OCI-LY7 (cell line): ENCODE results near the gene MOV10. TPM values are rescaled to one million over a fixed set of nuclear protein-coding genes. Genes with fewer than 3 reads are reported as not detected.

Experiments
- BruUV-seq: library from RNA; stranded (reverse); fragments of 400-500 nt; replicated peaks from 2 replicates; lab custom pipeline; 2021; lab: Mats Ljungman, UMichigan
- CTCF ChIA-PET: fragments of 300-600 bp; sonication (Branson Sonifier 250); formaldehyde crosslinking; loops from one replicate; lab custom pipeline; 2022; ENCODE audit warnings: antibody characterized with exemption; ENCODE audit not compliant: unreplicated experiment; lab: Charles Lee
- POLR2A ChIA-PET: fragments of 300-600 bp; sonication (Branson Sonifier 250); formaldehyde crosslinking; loops from one replicate; lab custom pipeline; 2022; ENCODE audit warnings: antibody characterized with exemption; lab: Charles Lee
- DNase-seq: peaks from one replicate; pipeline ENCODE4 v3.0.0-alpha.2; 2015; ENCODE audit warnings: low spot score
- H2AFZ ChIP-seq: fragments of 200-600 bp; sonication (generic), shearing (Covaris generic); 2 replicates; pipeline ENCODE4 v1.6.1; 2014; ENCODE audit warnings: mild to moderate bottlenecking, antibody characterized with exemption, low read length, moderate library complexity
- H3K27ac ChIP-seq: fragments of 200-600 bp; sonication (generic); 2 replicates; pipeline ENCODE4 v1.5.1; 2014; ENCODE audit warnings: mixed run types, low read depth, mild to moderate bottlenecking, moderate library complexity, low read length, inconsistent platforms; ENCODE audit not compliant: poor library complexity, severe bottlenecking
- H3K36me3 ChIP-seq: fragments of 200-600 bp; sonication (generic); 2 replicates; pipeline ENCODE4 v1.6.1; 2014; ENCODE audit warnings: mild to moderate bottlenecking, antibody characterized with exemption, low read length, moderate library complexity, mixed read lengths; ENCODE audit not compliant: insufficient read depth
- H3K4me1 ChIP-seq: fragments of 200-600 bp; sonication (generic); 2 replicates; pipeline ENCODE4 v1.5.1; 2014; ENCODE audit warnings: mild to moderate bottlenecking, low read length; ENCODE audit not compliant: insufficient read depth, poor library complexity, severe bottlenecking
- H3K4me2 ChIP-seq: fragments of 200-600 bp; sonication (generic); 2 replicates; pipeline ENCODE4 v1.6.1; 2014; ENCODE audit warnings: mild to moderate bottlenecking, low read length
- H3K4me3 ChIP-seq: fragments of 200-600 bp; sonication (generic); 2 replicates; pipeline ENCODE4 v1.5.1; 2014; ENCODE audit warnings: mild to moderate bottlenecking, low read depth, low read length; ENCODE audit not compliant: poor library complexity, severe bottlenecking
- H3K79me2 ChIP-seq: fragments of 200-600 bp; sonication (generic); 2 replicates; pipeline ENCODE4 v1.6.1; 2016; ENCODE audit warnings: low read depth, mild to moderate bottlenecking, low read length, moderate library complexity, mixed read lengths; ENCODE audit not compliant: insufficient read depth
- H3K9me2 ChIP-seq: fragments of 200-600 bp; sonication (generic); 2 replicates; pipeline ENCODE4 v1.6.1; 2016; ENCODE audit warnings: mild to moderate bottlenecking, low read length, mixed read lengths; ENCODE audit not compliant: insufficient read depth
- H3K9me3 ChIP-seq: fragments of 200-600 bp; sonication (generic); 2 replicates; pipeline ENCODE4 v1.6.1; 2014; ENCODE audit warnings: mild to moderate bottlenecking, mixed run types, low read length, mixed read lengths
- H4K20me1 ChIP-seq: fragments of 200-600 bp; sonication (generic); 2 replicates; pipeline ENCODE4 v1.6.1; 2014; ENCODE audit warnings: mild to moderate bottlenecking, antibody characterized with exemption, low read length, moderate library complexity, mixed read lengths; ENCODE audit not compliant: insufficient read depth
- EZH2phosphoT487 ChIP-seq: fragments of 200-600 bp; sonication (generic); IDR thresholded peaks from 2 replicates; pipeline ENCODE4 v1.6.1; 2018; ENCODE audit warnings: low read depth, borderline replicate concordance, mild to moderate bottlenecking, mixed run types, antibody characterized with exemption, low read length, moderate library complexity, mixed read lengths
- intact Hi-C: fragments of 100-400 bp; cut with micrococcal nuclease; formaldehyde crosslinking; loops from one replicate; pipeline ENCODE4 v1.10.0; 2022; ENCODE audit not compliant: unreplicated experiment
- total RNA-seq, 2 experiments: library from RNA; depleted of rRNA in 1 of 2; stranded (reverse); fragments of >200 nt in 1 of 2; shearing (Covaris generic) in 1 of 2; gene quantifications; 2 replicates each; pipeline ENCODE4 v1.2.3, GENCODE V29; 2014 to 2022
- TF ChIP-seq, protein P1 (sequence below): fragments of 200-600 bp; sonication (generic); conservative IDR thresholded peaks from 2 replicates; pipeline ENCODE4 v1.5.1; 2014; ENCODE audit warnings: mild to moderate bottlenecking, antibody characterized with exemption, low read length, moderate library complexity, mixed read lengths

The MOV10 gene
- total RNA-seq, 2 experiments from 2014 or later = 28.2 to 32.4 TPM

DNA sequence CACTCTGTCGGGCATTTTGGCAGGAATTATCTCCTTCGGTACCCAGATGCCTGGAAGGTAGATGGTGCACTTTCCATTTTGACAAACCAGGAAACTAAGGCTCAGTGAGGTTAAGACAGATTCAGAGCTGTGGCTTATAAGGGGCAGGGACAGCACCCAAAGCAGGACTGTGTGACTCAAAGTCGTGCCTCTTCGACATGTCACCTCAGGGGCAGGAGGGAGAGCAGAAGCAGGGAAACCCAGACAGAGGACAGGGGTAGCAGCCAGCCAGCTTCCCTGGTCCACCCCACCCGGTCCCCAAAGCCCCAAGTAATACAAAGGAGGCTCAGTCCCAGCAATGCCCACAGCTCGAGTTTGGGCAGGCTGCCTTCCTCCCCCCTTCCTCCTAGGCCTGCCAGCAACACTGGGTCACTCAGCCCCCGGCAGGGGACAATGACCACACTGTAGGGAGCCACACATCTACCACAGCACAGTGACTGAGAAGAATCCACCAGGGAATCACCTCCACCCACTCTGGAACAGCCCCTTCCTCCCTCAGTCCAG is 30.0 kb downstream of the MOV10 start:
- Histone ChIP-seq H2AFZ (peak overlapping the region; percentile 51), H3K4me2 (peak overlapping the region; percentile 76), H3K4me1 (peaks cover 57% of the 10 kb centered on the region), H3K79me2 (no peaks in the 10 kb centered on the region), H3K27ac (peak overlapping the region; percentile 51), H3K9me2 (no peaks in the 10 kb centered on the region), H3K36me3 (no peaks in the 10 kb centered on the region), H3K4me3 (peak overlapping the region; percentile 61), H3K9me3 (no peaks in the 10 kb centered on the region), H4K20me1 (no peaks in the 10 kb centered on the region)
- BruUV-seq = no TSS peak
- TF ChIP-seq EZH2phosphoT487 = no peak
- TF ChIP-seq, protein P1, sequence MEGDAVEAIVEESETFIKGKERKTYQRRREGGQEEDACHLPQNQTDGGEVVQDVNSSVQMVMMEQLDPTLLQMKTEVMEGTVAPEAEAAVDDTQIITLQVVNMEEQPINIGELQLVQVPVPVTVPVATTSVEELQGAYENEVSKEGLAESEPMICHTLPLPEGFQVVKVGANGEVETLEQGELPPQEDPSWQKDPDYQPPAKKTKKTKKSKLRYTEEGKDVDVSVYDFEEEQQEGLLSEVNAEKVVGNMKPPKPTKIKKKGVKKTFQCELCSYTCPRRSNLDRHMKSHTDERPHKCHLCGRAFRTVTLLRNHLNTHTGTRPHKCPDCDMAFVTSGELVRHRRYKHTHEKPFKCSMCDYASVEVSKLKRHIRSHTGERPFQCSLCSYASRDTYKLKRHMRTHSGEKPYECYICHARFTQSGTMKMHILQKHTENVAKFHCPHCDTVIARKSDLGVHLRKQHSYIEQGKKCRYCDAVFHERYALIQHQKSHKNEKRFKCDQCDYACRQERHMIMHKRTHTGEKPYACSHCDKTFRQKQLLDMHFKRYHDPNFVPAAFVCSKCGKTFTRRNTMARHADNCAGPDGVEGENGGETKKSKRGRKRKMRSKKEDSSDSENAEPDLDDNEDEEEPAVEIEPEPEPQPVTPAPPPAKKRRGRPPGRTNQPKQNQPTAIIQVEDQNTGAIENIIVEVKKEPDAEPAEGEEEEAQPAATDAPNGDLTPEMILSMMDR = no peak
- ChIA-PET POLR2A (interaction anchor here (0.6 to 1.6 kb wide), 6 partner anchors 10 to 323 kb away, joined by 3 to 9 read pairs (median 4); partner anchors contain the start of genes PPM1J and ST7L), CTCF (interaction anchor here (0.5 to 1.5 kb wide), 3 partner anchors 10 to 32 kb away, joined by 5 read pairs; partner anchors contain the start of genes MOV10 and PPM1J)
- intact Hi-C loops = loop anchor here (2.0 kb wide), 1 partner anchor 238 kb away; no protein-coding TSS in a partner anchor
- no peak for DNase-seq

DNA sequence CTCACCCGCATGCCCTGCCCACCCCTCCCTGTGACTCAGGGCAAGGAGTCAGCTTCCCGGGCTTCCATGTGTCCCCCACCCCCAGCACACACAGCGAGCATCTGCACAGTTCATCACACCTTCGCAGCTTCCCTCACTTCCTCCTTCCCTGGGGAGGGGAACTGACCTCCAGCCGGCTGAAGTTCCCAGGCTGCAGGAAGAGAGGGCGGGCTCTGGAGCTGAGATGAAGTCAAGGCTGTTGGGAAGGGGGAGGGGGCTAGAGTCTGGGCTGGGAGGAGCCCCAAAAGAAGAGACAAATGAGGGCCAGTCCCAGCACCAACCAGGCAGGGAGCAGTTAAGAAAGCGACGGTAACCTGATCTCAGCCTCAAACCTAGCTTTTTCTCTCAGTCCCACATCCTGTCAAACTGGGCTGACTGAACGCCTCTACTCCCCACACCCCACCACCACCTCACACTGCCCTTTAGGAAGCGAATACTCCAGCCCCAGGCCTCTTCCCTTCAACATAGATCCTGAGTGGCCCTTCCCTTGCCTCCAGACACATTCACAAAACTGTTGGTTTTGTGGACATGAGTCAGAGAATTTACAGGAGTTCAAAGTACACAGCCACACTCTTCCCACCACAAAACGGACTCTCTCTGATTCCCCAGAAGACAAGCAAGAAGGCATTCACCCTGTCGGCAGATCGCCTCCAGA is 30.6 kb downstream of the MOV10 start:
- Histone ChIP-seq H4K20me1 (no peaks in the 10 kb centered on the region), H3K9me2 (no peaks in the 10 kb centered on the region), H3K79me2 (no peaks in the 10 kb centered on the region), H3K4me1 (peaks cover 50% of the 10 kb centered on the region), H3K4me3 (peak overlapping the region; percentile 61), H2AFZ (peak overlapping the region; percentile 51), H3K27ac (peak overlapping the region; percentile 51), H3K36me3 (no peaks in the 10 kb centered on the region), H3K4me2 (peak overlapping the region; percentile 76), H3K9me3 (no peaks in the 10 kb centered on the region)
- intact Hi-C loops = loop anchor here (2.0 kb wide), 1 partner anchor 238 kb away; no protein-coding TSS in a partner anchor
- TF ChIP-seq, protein P1 = no peak
- TF ChIP-seq EZH2phosphoT487 = no peak
- POLR2A ChIA-PET = interaction anchor here (0.5 to 1.6 kb wide), 5 partner anchors 30 to 1577 kb away, joined by 3 to 9 read pairs (median 4); partner anchors contain the start of gene ST7L
- no TSS peak for BruUV-seq
- CTCF ChIA-PET = interaction anchor here (1.2 to 1.5 kb wide), 2 partner anchors 10 to 33 kb away, joined by 5 read pairs; partner anchors contain the start of gene PPM1J
- peak; percentile 80 for DNase-seq
